HepG2 (cell line): ENCODE results near the gene NDOR1. TPM values are rescaled to one million over a fixed set of nuclear protein-coding genes. Genes with fewer than 3 reads are reported as not detected.

Experiments used
- ATAC-seq: fragments of 200-7000 bp; cut with Tn5 transposase; 3 replicates; pipeline ENCODE4 v1.9.1; 2020; ENCODE audit warnings: mild to moderate bottlenecking, moderate library complexity
- BruUV-seq: library from RNA; stranded (reverse); fragments of 400-500 nt; replicated peaks from 2 replicates; lab custom pipeline; 2021; lab: Mats Ljungman, UMichigan
- CTCF ChIA-PET: fragments of 300-600 bp; formaldehyde crosslinking; extraction: SDS; loops from one replicate; lab custom pipeline; 2021; ENCODE audit warnings: low total read pairs, inconsistent platforms, low intra/inter-chr PET ratio; lab: Yijun Ruan, JAX
- POLR2A ChIA-PET: fragments of 350-600 bp; sonication (Branson Sonifier 250); formaldehyde crosslinking; loops from one replicate; lab custom pipeline; 2020; ENCODE audit warnings: antibody characterized with exemption, inconsistent platforms; lab: Yijun Ruan, JAX
- DNase-seq: peaks from one replicate; pipeline ENCODE4 v3.0.0-alpha.2; 2015; ENCODE audit warnings: low spot score
- FAIRE-seq: peaks from 3 replicates; lab custom pipeline; 2011; peaks lifted over from hg19 to GRCh38; lab: Jason Lieb, UNC
- H2AFZ ChIP-seq: one replicate; pipeline ENCODE4 v1.6.1; 2011; ENCODE audit warnings: low read length, inconsistent platforms
- H3K27ac ChIP-seq: fragments of 300-600 bp; 3 replicates; pipeline ENCODE4 v1.8.0; 2011; ENCODE audit warnings: mixed run types, mild to moderate bottlenecking, mixed read lengths, low read length, inconsistent platforms; ENCODE audit not compliant: insufficient read depth; ENCODE audit errors: extremely low read length
- H3K27me3 ChIP-seq, 2 experiments: fragments of 200-600 bp in 1 of 2; 2 replicates in 1 of 2; 3 replicates in 1 of 2; pipeline versions ENCODE4 v1.6.0 to v1.8.0; 2011; ENCODE audit warnings: low read length in 2 of 2, mild to moderate bottlenecking in 2 of 2, moderate library complexity in 2 of 2, inconsistent platforms in 1 of 2; ENCODE audit not compliant: insufficient read depth in 2 of 2, control insufficient read depth in 1 of 2
- H3K36me3 ChIP-seq, 2 experiments: fragments of 200-600 bp in 1 of 2; replicated peaks in 1 of 2; 2 replicates in 1 of 2; 3 replicates in 1 of 2; pipeline versions ENCODE4 v1.5.1 to v1.8.0; 2011; ENCODE audit warnings: low read length in 2 of 2, inconsistent platforms in 1 of 2; ENCODE audit not compliant: insufficient read depth in 2 of 2, control insufficient read depth in 1 of 2
- H3K4me1 ChIP-seq: 2 replicates; pipeline ENCODE4 v1.5.1; 2012; ENCODE audit warnings: low read length, inconsistent platforms; ENCODE audit not compliant: insufficient read depth
- H3K4me2 ChIP-seq: 2 replicates; pipeline ENCODE4 v1.6.0; 2011; ENCODE audit warnings: low read depth, low read length, inconsistent platforms
- H3K4me3 ChIP-seq, 3 experiments: fragments of 200-600 bp in 1 of 3; sonication (generic), shearing (Covaris generic) in 1 of 3; replicated peaks in 1 of 3; 2 replicates each; pipeline ENCODE4 v1.5.1; 2011 to 2016; ENCODE audit warnings: low read length in 3 of 3, inconsistent platforms in 2 of 3, low read depth in 2 of 3, mild to moderate bottlenecking in 2 of 3, control low read depth in 1 of 3, mixed read lengths in 1 of 3; ENCODE audit not compliant: insufficient read depth in 1 of 3
- H3K79me2 ChIP-seq: one replicate; pipeline ENCODE4 v1.6.1; 2011; ENCODE audit warnings: low read length, inconsistent platforms; ENCODE audit not compliant: insufficient read depth
- H3K9ac ChIP-seq: 2 replicates; pipeline ENCODE4 v1.6.0; 2011; ENCODE audit warnings: mild to moderate bottlenecking, low read depth, low read length, inconsistent platforms; ENCODE audit not compliant: insufficient read depth
- H3K9me3 ChIP-seq: 2 replicates; pipeline ENCODE4 v1.5.1; 2012; ENCODE audit warnings: mild to moderate bottlenecking, low read length
- H4K20me1 ChIP-seq: 2 replicates; pipeline ENCODE4 v1.6.0; 2011; ENCODE audit warnings: inconsistent platforms, mild to moderate bottlenecking, low read length, moderate library complexity; ENCODE audit not compliant: insufficient read depth
- AGO2 ChIP-seq: fragments of 200-400 bp; formaldehyde crosslinking; optimal IDR thresholded peaks from 2 replicates; pipeline ENCODE3; 2017; ENCODE audit warnings: mild to moderate bottlenecking, low read depth, low read length, moderate library complexity
- ARID3A ChIP-seq: IDR thresholded peaks from 2 replicates; pipeline ENCODE4 v1.6.1; 2012; ENCODE audit warnings: low read depth, low read length, improper control_type of control experiment
- RBFOX2 ChIP-seq: fragments of 200-400 bp; formaldehyde crosslinking; IDR thresholded peaks from 2 replicates; pipeline ENCODE4 v1.6.1; 2017; ENCODE audit warnings: low read depth, mild to moderate bottlenecking, low read length
- U2AF1 ChIP-seq: fragments of 200-400 bp; formaldehyde crosslinking; optimal IDR thresholded peaks from 2 replicates; pipeline ENCODE3; 2017; ENCODE audit warnings: mild to moderate bottlenecking, low read depth, low read length
- WGBS: methylation state at CpG from one replicate; pipeline ENCODE4 v1.1.6; 2017; ENCODE audit warnings: low lambda C conversion rate; 5-methylcytosine and 5-hydroxymethylcytosine counted together
- in situ Hi-C: cut with HindIII; loops from 2 replicates; pipeline ENCODE4 v1.10.0; 2017; ENCODE audit warnings: low pct_unique_long_range_greater_than_20kb; ENCODE audit not compliant: extremely low pct_ligation_motif_present
- intact Hi-C: fragments of 100-400 bp; cut with micrococcal nuclease; formaldehyde crosslinking; loops from one replicate; pipeline ENCODE4 v1.10.0; 2022; ENCODE audit not compliant: unreplicated experiment
- polyA plus RNA-seq, 8 experiments: library from polyadenylated mRNA; depleted of rRNA in 3 of 8; stranded (reverse) in 7 of 8; unstranded in 1 of 8; fragments of >200 nt; fragmentation: Illumina TruSeq in 4 of 8; extraction: Trizol in 4 of 8; gene quantifications; 2 replicates each; pipeline versions ENCODE4 v1.2.1 to v1.2.3, GENCODE V29; 2011 to 2016; ENCODE audit warnings: low read depth in 4 of 8, missing spikeins in 1 of 8, mixed read lengths in 1 of 8; ENCODE audit not compliant: insufficient read depth in 1 of 8
- total RNA-seq, 5 experiments: library from RNA; depleted of rRNA; stranded (reverse); fragments of >200 nt; fragmentation: Illumina TruSeq; extraction: Trizol; gene quantifications; 2 replicates each; pipeline ENCODE4 v1.2.3, GENCODE V29; 2016; ENCODE audit warnings: low read depth in 1 of 5
- TF ChIP-seq, protein P1 (sequence below): sonication (generic); formaldehyde crosslinking; conservative IDR thresholded peaks from 2 replicates; pipeline ENCODE4 v1.8.1; 2023; ENCODE audit warnings: missing genetic modification reagents
- TF ChIP-seq, protein P2 (sequence below): sonication (generic); formaldehyde crosslinking; IDR thresholded peaks from 2 replicates; pipeline ENCODE4 v1.9.0; 2021; ENCODE audit warnings: missing genetic modification reagents, mild to moderate bottlenecking, borderline replicate concordance

NDOR1 gene
- total and polyA plus RNA-seq, 2 of the 13 experiments (the other 11 are each of a cell fraction or from before 2014, with no cell fraction given) = 3.6 to 8.7 TPM

DNA sequence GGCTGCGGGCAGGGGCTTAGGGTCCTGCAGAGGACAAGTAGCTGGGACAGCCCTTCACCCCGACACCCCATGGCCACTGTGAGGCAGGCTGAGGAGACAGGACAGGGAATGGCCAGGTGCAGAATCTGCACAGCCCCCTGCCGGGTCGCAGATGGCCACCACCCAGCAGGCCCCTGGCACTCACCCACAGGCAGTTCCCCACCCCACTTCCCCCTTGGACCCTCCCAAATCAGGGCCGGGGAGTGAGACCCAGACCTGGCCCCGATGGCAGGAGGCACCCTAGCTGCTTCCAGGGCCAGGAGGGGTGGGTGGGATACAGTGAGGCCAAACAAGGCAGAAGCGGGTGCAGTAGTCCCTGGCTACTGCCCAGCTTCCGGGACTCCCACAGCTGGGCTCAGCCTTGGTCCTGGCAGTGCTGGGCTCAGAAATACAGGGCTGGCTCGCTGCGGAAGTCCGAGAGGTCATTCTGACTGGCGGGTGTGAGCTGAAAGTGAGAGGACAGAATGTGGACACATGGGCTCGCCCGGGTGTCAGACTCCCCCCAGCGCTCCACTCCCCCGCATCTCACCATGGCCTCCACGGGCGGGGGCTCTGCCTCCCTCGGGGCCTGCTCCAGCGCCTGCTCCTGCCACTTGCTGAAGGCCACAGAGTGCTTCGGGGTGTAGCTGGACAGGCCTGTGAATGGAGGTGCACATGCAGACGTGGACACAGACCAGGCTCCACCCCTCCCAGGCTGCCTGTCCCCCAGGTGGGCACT is 13.6 kb upstream of the NDOR1 start (continued):
- TF ChIP-seq ARID3A = no peak
- TF ChIP-seq U2AF1 = no peak
- peak; percentile 69 for TF ChIP-seq AGO2
- TF ChIP-seq, protein P1, sequence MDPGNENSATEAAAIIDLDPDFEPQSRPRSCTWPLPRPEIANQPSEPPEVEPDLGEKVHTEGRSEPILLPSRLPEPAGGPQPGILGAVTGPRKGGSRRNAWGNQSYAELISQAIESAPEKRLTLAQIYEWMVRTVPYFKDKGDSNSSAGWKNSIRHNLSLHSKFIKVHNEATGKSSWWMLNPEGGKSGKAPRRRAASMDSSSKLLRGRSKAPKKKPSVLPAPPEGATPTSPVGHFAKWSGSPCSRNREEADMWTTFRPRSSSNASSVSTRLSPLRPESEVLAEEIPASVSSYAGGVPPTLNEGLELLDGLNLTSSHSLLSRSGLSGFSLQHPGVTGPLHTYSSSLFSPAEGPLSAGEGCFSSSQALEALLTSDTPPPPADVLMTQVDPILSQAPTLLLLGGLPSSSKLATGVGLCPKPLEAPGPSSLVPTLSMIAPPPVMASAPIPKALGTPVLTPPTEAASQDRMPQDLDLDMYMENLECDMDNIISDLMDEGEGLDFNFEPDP (CRISPR knock-in tag) = no peak
- TF ChIP-seq, all 625 proteins: peak for 2

DNA sequence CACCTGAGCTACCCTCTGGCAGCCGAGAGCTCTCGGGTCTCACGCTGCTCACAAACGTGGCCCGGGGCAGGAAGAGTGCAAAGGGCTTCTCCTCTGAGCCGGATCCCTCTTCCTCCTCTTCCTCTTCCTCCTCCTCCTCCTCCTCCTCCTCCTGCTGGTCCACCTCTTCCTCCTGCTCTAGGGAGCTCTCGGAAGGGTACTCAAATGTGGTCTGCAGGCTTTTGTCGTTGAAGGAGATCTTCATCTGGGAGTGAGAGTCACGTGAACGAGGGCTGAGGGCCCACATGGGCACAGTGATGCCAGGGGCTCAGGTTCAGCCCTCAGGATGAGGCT is 13.1 kb upstream of the NDOR1 start:
- no peak for DNase-seq
- in situ Hi-C loops (no loop called here), intact Hi-C loops (no loop called here)
- Histone ChIP-seq H3K4me2 (no peak overlapping the region), H2AFZ (no peak overlapping the region), H3K79me2 (peaks cover 40% of the 10 kb centered on the region), H3K4me3 (no peak overlapping the region), H3K4me1 (peaks cover 47% of the 10 kb centered on the region), H3K9me3 (no peaks in the 10 kb centered on the region), H3K36me3 (peaks cover 9 to 14% of the 10 kb centered on the region in 2 experiments; a peak in 3 of 5 replicates), H4K20me1 (no peaks in the 10 kb centered on the region), H3K9ac (no peak overlapping the region), H3K27ac (no peak overlapping the region), H3K27me3 (no peaks in the 10 kb centered on the region)
- POLR2A ChIA-PET = interaction anchor here (1.1 to 1.9 kb wide), 2 partner anchors 8 to 31 kb away, joined by 5 to 6 read pairs; partner anchors contain the start of gene TPRN
- TF ChIP-seq, protein P2, sequence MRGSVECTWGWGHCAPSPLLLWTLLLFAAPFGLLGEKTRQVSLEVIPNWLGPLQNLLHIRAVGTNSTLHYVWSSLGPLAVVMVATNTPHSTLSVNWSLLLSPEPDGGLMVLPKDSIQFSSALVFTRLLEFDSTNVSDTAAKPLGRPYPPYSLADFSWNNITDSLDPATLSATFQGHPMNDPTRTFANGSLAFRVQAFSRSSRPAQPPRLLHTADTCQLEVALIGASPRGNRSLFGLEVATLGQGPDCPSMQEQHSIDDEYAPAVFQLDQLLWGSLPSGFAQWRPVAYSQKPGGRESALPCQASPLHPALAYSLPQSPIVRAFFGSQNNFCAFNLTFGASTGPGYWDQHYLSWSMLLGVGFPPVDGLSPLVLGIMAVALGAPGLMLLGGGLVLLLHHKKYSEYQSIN (CRISPR knock-in tag) = no peak
- TF ChIP-seq RBFOX2 = peak; percentile 4; the same call in 1 of the 2 replicates
- CTCF ChIA-PET = no interaction called here
- FAIRE-seq = no peak
- BruUV-seq = no TSS peak
- 96% methylated on average over 10 of the region's 10 CpGs for WGBS
- ATAC-seq = no peak
